Neural progenitor cell (in vitro differentiated cells): ENCODE results near the gene ANO2. TPM values are rescaled to one million over a fixed set of nuclear protein-coding genes. Genes with fewer than 3 reads are reported as not detected.

Experiments
- DNase-seq: peaks from one replicate; pipeline ENCODE4 v3.0.0-alpha.2; 2016; ENCODE audit warnings: low spot score
- H2AFZ ChIP-seq: fragments of 200-600 bp; sonication (generic); replicated peaks from 2 replicates; pipeline ENCODE4 v1.6.1; 2016; ENCODE audit warnings: antibody characterized with exemption
- H3F3A ChIP-seq: fragments of 200-600 bp; sonication (generic); 2 replicates; pipeline ENCODE4 v1.6.1; 2016; ENCODE audit warnings: antibody characterized with exemption, low read depth
- H3K27ac ChIP-seq: fragments of 200-600 bp; sonication (generic); 2 replicates; pipeline ENCODE4 v1.5.1; 2016; ENCODE audit warnings: mild to moderate bottlenecking
- H3K27me3 ChIP-seq: fragments of 200-600 bp; sonication (generic); 2 replicates; pipeline ENCODE4 v1.6.1; 2016; ENCODE audit warnings: mild to moderate bottlenecking, moderate library complexity
- H3K36me3 ChIP-seq: fragments of 200-600 bp; sonication (generic); 2 replicates; pipeline ENCODE4 v1.5.1; 2016
- H3K4me1 ChIP-seq: fragments of 200-600 bp; sonication (generic); 2 replicates; pipeline ENCODE4 v1.6.1; 2016; ENCODE audit warnings: mixed run types
- H3K4me2 ChIP-seq: fragments of 200-600 bp; sonication (generic); 2 replicates; pipeline ENCODE4 v1.6.1; 2016
- H3K4me3 ChIP-seq: fragments of 200-600 bp; sonication (generic); 2 replicates; pipeline ENCODE4 v1.5.1; 2016
- H3K79me2 ChIP-seq: fragments of 200-600 bp; sonication (generic); 2 replicates; pipeline ENCODE4 v1.6.1; 2016; ENCODE audit warnings: low read depth
- H3K9ac ChIP-seq: fragments of 200-600 bp; sonication (generic); 2 replicates; pipeline ENCODE4 v1.6.1; 2016
- H3K9me3 ChIP-seq: fragments of 200-600 bp; sonication (generic); 2 replicates; pipeline ENCODE4 v1.5.1; 2016; ENCODE audit warnings: low read depth
- H4K20me1 ChIP-seq: fragments of 200-600 bp; sonication (generic); 2 replicates; pipeline ENCODE4 v1.6.1; 2016; ENCODE audit warnings: low read depth
- H3K27ac Mint-ChIP-seq: 3 replicates; pipeline ENCODE4 v1.8.0; 2021; ENCODE audit warnings: mixed read lengths
- H3K27me3 Mint-ChIP-seq: 2 replicates; pipeline ENCODE4 v1.8.0; 2022; ENCODE audit warnings: low read depth, mild to moderate bottlenecking, inconsistent platforms, moderate library complexity, mixed read lengths; ENCODE audit not compliant: insufficient read depth
- H3K36me3 Mint-ChIP-seq: 3 replicates; pipeline ENCODE4 v1.8.0; 2021; ENCODE audit warnings: mixed read lengths
- H3K4me1 Mint-ChIP-seq: 3 replicates; pipeline ENCODE4 v1.8.0; 2021; ENCODE audit warnings: mixed read lengths
- H3K4me3 Mint-ChIP-seq: 3 replicates; pipeline ENCODE4 v1.8.0; 2021; ENCODE audit warnings: mild to moderate bottlenecking, moderate library complexity, mixed read lengths
- H3K9me3 Mint-ChIP-seq: 3 replicates; pipeline ENCODE4 v1.8.0; 2020; ENCODE audit warnings: mixed read lengths
- CTCF ChIP-seq: fragments of 200-600 bp; sonication (generic); IDR thresholded peaks from 2 replicates; pipeline ENCODE4 v1.5.1; 2017; ENCODE audit warnings: antibody characterized with exemption, mild to moderate bottlenecking
- EZH2 ChIP-seq: fragments of 200-600 bp; sonication (generic); IDR thresholded peaks from 2 replicates; pipeline ENCODE4 v1.6.1; 2017; ENCODE audit warnings: antibody characterized with exemption, mild to moderate bottlenecking, moderate library complexity
- EZH2phosphoT487 ChIP-seq: fragments of 200-600 bp; sonication (generic); IDR thresholded peaks from 2 replicates; pipeline ENCODE4 v1.6.1; 2017; ENCODE audit warnings: antibody characterized with exemption
- total RNA-seq: library from RNA; depleted of rRNA; stranded (reverse); fragments of >200 nt; gene quantifications from 2 replicates; pipeline ENCODE4 v1.2.3, GENCODE V29; 2015; ENCODE audit warnings: low replicate concordance

The ANO2 gene
- total RNA-seq, 1 donor from 2014 or later: 4.8 TPM

- Mint-ChIP-seq H3K4me1 (peaks cover 15% of the 10 kb centered on the region), H3K27ac (no peak overlapping the region), H3K4me3 (no peak overlapping the region), H3K27me3 (peaks cover 5% of the 10 kb centered on the region), H3K36me3 (no peaks in the 10 kb centered on the region), H3K9me3 (no peaks in the 10 kb centered on the region)
- no peak overlapping the region for H3K9ac ChIP-seq
- DNase-seq: no peak
- no peak overlapping the region for H3K4me2 ChIP-seq
- no peaks in the 10 kb centered on the region for H3K27me3 ChIP-seq
- peaks cover 7% of the 10 kb centered on the region for H3K4me1 ChIP-seq
- H2AFZ ChIP-seq: no peak overlapping the region
- no peak overlapping the region for H3K4me3 ChIP-seq
- H3K79me2 ChIP-seq: no peaks in the 10 kb centered on the region
- H3K36me3 ChIP-seq: no peaks in the 10 kb centered on the region
- no peaks in the 10 kb centered on the region for H4K20me1 ChIP-seq
- no peaks in the 10 kb centered on the region for H3F3A ChIP-seq
- no peaks in the 10 kb centered on the region for H3K9me3 ChIP-seq
- no peak for TF ChIP-seq EZH2phosphoT487
- no peak for TF ChIP-seq CTCF
- TF ChIP-seq EZH2: no peak
- no peak overlapping the region for H3K27ac ChIP-seq
Measured at GRCh38 chr12:5881666-5882065, 63.4 kb downstream of the ANO2 start.

- Mint-ChIP-seq H3K4me3 (no peak overlapping the region), H3K27me3 (peaks cover 5% of the 10 kb centered on the region), H3K36me3 (no peaks in the 10 kb centered on the region), H3K4me1 (peaks cover 15% of the 10 kb centered on the region), H3K27ac (no peak overlapping the region), H3K9me3 (peaks cover 2% of the 10 kb centered on the region)
- Histone ChIP-seq H3K4me3 (no peak overlapping the region), H2AFZ (no peak overlapping the region), H3K9me3 (no peaks in the 10 kb centered on the region), H3K79me2 (no peaks in the 10 kb centered on the region), H3K36me3 (no peaks in the 10 kb centered on the region), H3K27me3 (no peaks in the 10 kb centered on the region), H3K9ac (no peak overlapping the region), H3K4me1 (peaks cover 7% of the 10 kb centered on the region), H4K20me1 (no peaks in the 10 kb centered on the region), H3F3A (no peaks in the 10 kb centered on the region), H3K4me2 (no peak overlapping the region), H3K27ac (no peak overlapping the region)
- no peak for DNase-seq
- TF ChIP-seq CTCF (no peak), EZH2 (no peak), EZH2phosphoT487 (no peak)
Measured at GRCh38 chr12:5881101-5881606, 63.9 kb downstream of the ANO2 start.

- Mint-ChIP-seq H3K4me3 (no peak overlapping the region), H3K27me3 (peaks cover 4% of the 10 kb centered on the region), H3K9me3 (peaks cover 2% of the 10 kb centered on the region), H3K4me1 (peaks cover 7% of the 10 kb centered on the region), H3K27ac (no peak overlapping the region), H3K36me3 (no peaks in the 10 kb centered on the region)
- H3K79me2 ChIP-seq: no peaks in the 10 kb centered on the region
- no peaks in the 10 kb centered on the region for H3K36me3 ChIP-seq
- H3K27ac ChIP-seq: no peak overlapping the region
- H3F3A ChIP-seq: peaks cover 6% of the 10 kb centered on the region
- H3K4me3 ChIP-seq: no peak overlapping the region
- H4K20me1 ChIP-seq: no peaks in the 10 kb centered on the region
- TF ChIP-seq EZH2phosphoT487 (no peak), EZH2 (no peak), CTCF (no peak)
- H3K4me2 ChIP-seq: no peak overlapping the region
- H3K9me3 ChIP-seq: no peaks in the 10 kb centered on the region
- no peaks in the 10 kb centered on the region for H3K27me3 ChIP-seq
- no peak for DNase-seq
- H3K9ac ChIP-seq: no peak overlapping the region
- no peak overlapping the region for H2AFZ ChIP-seq
- peaks cover 12% of the 10 kb centered on the region for H3K4me1 ChIP-seq
Measured at GRCh38 chr12:5875851-5876250, 69.2 kb downstream of the ANO2 start.
